GM12864 (cell line): ENCODE measurements around the gene NRAP.

Source experiments
- DNase-seq: peaks from one replicate; pipeline ENCODE4 v3.0.0-alpha.2; 2011; ENCODE audit warnings: low read depth
- H3K4me3 ChIP-seq: 2 replicates; pipeline ENCODE4 v1.5.1; 2011; ENCODE audit warnings: mild to moderate bottlenecking, low read depth, low read length, control low read depth
- TF ChIP-seq, protein P1 (sequence below): IDR thresholded peaks from 2 replicates; pipeline ENCODE4 v1.5.1; 2011; ENCODE audit warnings: low read depth, mild to moderate bottlenecking, moderate library complexity, low read length, control low read depth, inconsistent platforms; ENCODE audit errors: missing control alignments

NRAP gene

DNA sequence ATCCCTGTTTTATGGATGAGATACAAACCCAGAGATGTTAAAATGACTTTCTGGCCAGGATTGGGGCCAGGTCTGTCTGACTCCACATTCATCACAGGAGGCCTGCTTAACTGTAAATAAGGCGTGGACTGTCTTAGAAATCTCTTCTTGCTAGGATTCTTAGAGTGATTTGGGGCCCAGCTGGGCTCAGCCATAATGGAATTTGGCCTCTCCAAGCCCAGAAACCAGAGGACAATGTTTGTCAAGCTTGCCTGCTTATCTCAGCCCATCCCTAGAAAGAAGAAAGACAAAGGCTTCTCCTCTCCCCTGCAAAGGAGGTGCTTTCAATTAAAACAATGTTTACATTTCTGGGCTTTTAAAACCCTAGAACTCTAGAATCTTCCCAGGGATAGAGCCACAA, 108.1 kb downstream of the NRAP start:
- H3K4me3 ChIP-seq, result no peak overlapping the region
- TF ChIP-seq, protein P1, sequence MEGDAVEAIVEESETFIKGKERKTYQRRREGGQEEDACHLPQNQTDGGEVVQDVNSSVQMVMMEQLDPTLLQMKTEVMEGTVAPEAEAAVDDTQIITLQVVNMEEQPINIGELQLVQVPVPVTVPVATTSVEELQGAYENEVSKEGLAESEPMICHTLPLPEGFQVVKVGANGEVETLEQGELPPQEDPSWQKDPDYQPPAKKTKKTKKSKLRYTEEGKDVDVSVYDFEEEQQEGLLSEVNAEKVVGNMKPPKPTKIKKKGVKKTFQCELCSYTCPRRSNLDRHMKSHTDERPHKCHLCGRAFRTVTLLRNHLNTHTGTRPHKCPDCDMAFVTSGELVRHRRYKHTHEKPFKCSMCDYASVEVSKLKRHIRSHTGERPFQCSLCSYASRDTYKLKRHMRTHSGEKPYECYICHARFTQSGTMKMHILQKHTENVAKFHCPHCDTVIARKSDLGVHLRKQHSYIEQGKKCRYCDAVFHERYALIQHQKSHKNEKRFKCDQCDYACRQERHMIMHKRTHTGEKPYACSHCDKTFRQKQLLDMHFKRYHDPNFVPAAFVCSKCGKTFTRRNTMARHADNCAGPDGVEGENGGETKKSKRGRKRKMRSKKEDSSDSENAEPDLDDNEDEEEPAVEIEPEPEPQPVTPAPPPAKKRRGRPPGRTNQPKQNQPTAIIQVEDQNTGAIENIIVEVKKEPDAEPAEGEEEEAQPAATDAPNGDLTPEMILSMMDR, result no peak
- DNase-seq, result no peak

GRCh38 chr10:113555245-113555644, 108.6 kb downstream of the NRAP start:
- TF ChIP-seq, protein P1, result no peak
- no peak overlapping the region for H3K4me3 ChIP-seq
- no peak for DNase-seq

GRCh38 chr10:113554214-113554613, 109.6 kb downstream of the NRAP start:
- H3K4me3 ChIP-seq, result no peak overlapping the region
- no peak for DNase-seq
- TF ChIP-seq, protein P1, result no peak

- TF ChIP-seq, protein P1, result no peak
- no peak overlapping the region for H3K4me3 ChIP-seq
- no peak for DNase-seq
Observed at GRCh38 chr10:113553149-113553548, 110.7 kb downstream of the NRAP start.

DNA sequence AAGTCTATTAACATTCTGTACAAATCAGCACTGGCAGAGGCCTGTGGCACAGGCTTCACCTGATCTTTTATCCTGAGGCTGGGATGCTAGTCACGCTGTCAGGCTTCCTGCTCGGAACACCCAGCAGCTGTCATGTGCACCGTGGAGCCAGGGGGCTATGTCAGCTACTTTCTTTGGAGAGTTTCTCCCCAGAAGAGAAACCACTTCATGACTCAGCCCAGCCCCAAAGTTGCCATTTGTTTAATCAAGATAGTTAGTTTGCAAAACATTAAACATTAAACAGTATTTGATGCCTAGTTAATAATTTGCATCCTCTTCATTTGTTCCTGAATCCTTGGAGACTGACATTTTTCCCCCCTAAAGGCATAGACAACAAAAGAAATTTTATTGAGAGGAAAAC, 111.1 kb downstream of the NRAP start, which contains the start of gene HABP2:
Gene HABP2, plus strand, starts transcription at position 353 of the 400 bp plus-strand sequence. CDS start 69 bp downstream, outside the sequence.
- no peak for DNase-seq
- H3K4me3 ChIP-seq, result no peak within 1 kb of the TSS
- TF ChIP-seq, protein P1, result no peak

DNA sequence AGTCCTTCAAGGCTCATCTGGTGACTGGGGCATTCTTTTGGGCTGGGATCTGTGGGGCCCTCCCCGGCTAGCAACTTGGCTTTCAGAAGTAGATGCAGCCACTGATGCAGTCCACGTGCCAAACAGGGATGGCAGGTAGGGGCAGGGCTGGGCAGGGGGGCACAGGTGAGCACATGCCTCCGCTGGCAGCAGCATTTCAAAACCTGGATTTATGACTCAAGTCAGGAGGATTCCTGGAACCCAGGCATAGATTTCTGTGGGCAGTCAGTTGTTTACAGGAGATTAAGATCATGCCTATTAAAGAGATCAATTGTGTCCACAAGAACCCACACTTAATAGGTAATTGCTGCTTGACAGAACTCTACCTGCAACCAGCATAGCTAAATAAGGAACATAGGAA, 111.8 kb downstream of the NRAP start:
- no peak for DNase-seq
- TF ChIP-seq, protein P1, result no peak
- H3K4me3 ChIP-seq, result no peak overlapping the region

DNA sequence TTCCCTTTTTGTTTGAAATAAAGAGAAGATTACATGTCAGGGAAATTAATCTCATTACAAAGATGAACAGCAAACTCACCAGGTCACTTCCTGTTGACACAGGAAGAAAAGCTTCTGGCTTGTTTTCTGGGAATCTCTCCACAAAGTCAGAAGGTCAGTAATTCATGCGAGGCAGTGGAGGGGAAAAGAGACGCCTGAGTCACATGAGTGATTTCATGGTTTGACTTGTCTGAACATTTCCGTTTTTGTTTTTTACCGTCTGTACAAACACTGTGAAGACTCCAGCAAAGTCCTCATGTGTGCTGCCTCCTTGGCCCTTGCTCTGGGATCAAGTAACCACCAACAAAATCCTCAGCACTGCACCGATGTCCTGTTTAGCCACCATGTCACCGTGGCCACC, 113.5 kb downstream of the NRAP start:
- TF ChIP-seq, protein P1, result no peak
- no peak for DNase-seq
- H3K4me3 ChIP-seq, result no peak overlapping the region
